ENCODE results near the gene NTM.

Gene NTM

DNA sequence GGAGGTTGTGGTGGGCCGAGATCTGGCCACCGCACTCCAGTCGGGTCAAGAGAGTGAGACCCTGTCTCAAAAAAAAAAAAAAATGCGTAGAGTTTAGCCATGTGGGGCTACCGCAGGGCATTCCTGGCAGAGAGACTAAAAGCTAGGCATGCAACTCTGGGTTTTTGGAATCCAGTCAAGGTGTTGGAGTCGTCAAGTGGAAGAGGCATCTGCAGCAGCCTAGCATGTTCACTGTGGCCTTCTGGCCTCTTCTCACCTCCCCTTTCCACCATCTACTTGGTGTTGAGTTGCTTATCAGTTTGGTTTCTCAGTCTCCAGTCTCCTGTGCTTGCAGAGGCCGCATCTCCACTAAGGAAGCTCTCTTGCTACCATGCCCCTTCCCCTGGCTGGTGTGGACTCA is 572.5 kb downstream of the NTM start:
- DNase-seq, result no peak

DNA sequence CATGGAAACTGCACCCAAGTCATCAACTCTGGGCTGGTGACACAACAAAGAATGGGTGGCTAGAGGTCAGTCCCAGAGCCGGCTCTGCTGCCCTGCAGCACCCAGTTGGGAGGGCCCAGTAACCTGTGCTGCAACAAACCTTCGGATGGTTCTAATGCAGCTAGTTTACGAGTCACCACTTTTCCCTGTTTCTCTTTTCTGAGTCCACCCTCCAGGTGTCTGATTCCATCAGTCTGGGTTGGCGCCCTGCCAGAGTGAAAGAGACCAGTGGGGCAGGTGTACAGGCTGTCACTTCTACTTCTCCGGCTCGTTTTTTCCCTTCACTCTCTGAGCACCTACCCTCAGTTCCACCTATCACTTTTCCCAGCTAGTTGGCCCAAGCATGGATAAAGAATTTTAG is 572.9 kb downstream of the NTM start:
- DNase-seq, result no peak

GRCh38 chr11:131944736-131945135 is 574.3 kb downstream of the NTM start:
- no peak for DNase-seq

DNA sequence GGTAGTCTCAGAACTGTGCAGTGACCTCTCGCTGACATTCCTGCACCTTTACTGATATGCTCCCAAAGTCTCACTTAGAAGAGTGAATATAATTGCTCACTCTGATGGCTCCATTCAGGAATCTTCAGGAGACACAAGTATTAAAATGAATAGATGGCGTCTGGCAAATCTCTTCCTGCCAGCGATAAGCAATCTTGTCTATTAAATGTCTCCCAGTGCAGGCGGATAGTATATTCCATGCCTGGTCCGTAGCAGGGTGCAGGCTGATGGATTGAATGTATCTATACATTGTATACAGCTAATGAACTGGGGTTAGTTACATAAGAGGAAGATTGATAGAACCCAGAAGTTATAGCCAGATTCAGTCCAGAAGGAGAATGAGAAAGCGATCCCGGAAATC is 575.3 kb downstream of the NTM start:
- DNase-seq, result no peak

DNA sequence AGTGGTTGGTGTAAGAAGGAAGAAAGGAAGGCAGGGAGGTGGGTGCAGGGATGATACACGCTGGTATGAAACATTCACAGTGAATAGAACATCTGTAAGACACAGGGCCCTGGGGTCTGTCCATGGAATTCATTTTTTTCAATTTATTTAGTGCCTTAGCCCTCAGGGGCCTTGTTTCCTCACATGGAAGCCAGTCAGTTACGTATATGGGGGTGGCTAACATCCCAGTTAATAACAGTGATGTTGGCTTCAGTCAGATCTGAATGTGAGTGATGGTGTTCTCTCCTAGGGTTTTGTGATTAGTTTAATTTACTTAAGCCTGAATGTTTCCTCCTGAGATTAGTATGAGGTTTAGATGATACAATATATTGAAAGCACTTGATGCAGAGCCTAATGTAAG is 577.1 kb downstream of the NTM start:
- DNase-seq, result no peak

- no peak for DNase-seq
Measured at GRCh38 chr11:131951121-131951520, 580.7 kb downstream of the NTM start.

GRCh38 chr11:131954146-131954545 is 583.7 kb downstream of the NTM start:
- DNase-seq, result no peak

GRCh38 chr11:131955904-131956303 is 585.5 kb downstream of the NTM start:
- no peak for DNase-seq

GRCh38 chr11:131957201-131957600 is 586.8 kb downstream of the NTM start:
- no peak for DNase-seq

GRCh38 chr11:131957875-131958274 is 587.5 kb downstream of the NTM start:
- DNase-seq, result no peak

- no peak for DNase-seq
Measured at GRCh38 chr11:131962818-131963217, 592.4 kb downstream of the NTM start.

DNA sequence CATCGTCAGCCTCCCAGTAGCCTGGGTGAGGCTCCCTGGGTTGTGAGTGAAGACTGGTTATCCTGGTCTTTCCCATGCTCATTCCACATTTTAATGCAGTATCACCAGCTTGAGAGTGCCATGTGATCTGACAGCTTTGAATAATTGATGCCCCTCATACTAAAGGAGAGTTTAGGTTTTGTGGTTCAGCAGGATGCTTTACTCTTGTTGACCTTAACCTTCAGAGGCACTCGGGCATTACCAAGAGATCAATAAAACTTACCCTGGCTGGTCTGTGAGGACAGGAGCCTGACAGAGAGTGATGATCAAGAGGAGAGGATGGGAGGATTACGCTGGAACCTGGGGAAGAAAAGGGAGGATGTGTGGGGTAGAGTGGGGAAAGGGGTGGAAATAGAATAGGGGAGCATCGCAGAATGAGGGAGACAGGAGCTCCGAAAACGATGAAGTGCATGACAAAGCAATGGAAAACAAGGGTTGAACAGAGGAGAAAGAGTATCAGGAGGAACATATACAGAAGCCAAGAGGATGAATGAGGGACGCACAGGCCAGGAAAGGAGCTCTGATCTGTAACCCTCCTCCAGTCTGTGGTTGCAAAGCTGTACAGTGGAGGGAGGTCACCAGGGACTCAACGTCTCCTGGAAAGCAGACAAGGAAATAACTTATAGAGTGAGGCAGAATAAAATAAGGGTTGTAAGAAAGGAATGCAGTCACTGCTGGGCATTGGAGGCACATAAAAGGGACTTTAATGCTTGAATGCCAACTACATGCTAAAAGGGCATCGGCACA is 594.5 kb downstream of the NTM start:
- DNase-seq, result no peak

DNA sequence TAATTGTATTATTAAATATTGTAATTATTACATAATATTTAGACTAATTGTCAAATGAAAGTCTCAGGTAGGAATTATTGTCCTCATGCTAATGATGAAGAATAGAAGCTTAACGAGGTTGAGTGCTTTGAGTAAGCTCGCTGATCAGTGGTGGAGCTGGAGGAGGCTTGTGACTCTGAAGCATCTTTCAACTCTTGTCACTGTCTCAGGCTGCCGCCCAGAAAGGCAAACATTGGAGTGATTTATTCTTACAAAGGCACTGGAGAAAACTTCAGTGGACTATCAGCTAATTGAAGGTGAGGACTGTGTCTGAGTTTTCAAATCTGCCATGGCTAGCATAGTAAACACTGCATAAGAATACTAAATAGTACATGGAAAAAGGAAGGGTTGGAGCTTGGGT is 595.1 kb downstream of the NTM start:
- no peak for DNase-seq

GRCh38 chr11:131966667-131967066 is 596.3 kb downstream of the NTM start:
- no peak for DNase-seq

DNA sequence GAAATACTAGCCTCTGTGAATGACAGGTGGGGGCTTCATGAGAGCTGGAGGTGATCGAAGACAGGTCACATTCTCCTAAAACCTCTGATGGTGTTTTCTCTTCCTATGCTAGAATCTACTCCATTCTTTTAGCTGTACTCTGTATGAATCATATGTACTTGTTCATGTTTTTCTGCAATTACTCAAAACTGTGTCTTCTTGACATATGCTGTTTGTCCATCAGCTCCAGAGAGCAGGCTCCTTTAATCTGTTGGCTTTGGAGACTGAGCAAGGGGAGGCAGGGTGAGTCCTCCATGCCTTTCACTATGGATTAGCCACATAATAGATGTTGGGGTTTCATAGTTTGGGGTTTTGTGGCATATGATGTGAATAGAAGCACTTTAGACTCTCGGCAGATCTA is 598.8 kb downstream of the NTM start:
- DNase-seq, result no peak

GRCh38 chr11:131973061-131973460 is 602.6 kb downstream of the NTM start:
- DNase-seq, result no peak

DNA sequence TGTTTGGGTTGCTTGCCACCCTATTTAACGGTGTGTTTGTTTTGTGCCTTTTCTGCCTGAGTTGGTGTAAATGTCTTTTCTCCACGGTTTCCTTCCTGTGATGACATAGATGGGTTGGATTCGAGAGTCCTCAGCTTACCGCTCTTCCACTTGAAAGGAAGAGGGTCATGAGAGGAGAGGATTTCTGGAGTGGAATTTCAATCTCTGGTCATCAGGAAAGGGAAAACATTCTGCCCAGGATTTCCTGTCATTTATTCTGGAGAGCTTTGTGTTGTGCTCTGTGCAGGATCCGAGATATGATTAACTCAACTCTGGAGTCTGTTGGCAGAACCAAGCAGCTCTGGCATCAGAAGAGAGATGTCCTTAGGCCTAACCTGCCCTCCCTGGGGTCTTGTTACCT is 605.2 kb downstream of the NTM start:
- DNase-seq, result no peak

- DNase-seq, result no peak
Measured at GRCh38 chr11:131976021-131976420, 605.6 kb downstream of the NTM start.

- DNase-seq, result no peak
Measured at GRCh38 chr11:131977231-131977630, 606.8 kb downstream of the NTM start.

GRCh38 chr11:131977854-131978253 is 607.4 kb downstream of the NTM start:
- no peak for DNase-seq

DNA sequence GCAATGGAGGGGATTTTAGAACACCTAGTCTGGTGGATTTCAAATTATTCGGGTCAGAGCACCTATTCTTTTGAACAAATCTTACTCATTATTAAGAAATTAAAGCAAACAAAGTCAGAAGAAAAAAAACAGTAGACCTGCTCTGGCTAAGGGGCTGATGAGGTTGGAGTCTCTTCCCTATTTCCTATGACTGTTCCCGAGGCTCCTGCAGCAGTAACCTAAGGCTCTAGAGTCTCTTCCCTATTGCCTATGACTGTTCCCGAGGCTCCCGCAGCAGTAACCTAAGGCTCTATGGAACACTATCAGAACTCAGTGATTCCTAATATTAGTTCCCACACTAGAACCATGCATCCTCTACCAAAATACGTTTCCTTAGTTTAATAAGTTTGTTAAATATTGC is 607.9 kb downstream of the NTM start:
- no peak for DNase-seq

- DNase-seq, result no peak
Measured at GRCh38 chr11:131979364-131979763, 608.9 kb downstream of the NTM start.

DNA sequence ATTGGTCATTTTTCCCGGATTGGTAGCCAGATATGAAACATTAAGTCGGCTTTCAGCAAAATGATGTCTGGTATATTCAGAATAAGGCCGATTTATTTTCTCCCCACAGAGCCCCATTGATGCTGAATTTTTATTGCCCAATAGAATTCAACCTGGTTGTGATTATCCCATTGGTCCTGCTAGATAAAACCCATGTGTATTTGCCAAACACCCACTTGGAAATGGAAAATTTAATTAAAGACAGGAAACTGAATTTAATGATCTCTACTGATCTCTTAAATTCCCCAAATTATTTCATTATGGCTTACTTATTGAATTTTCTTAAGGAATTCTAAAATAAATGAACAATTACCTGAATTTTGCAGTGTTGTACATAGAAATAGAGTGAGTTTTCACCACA is 609.8 kb downstream of the NTM start:
- no peak for DNase-seq

DNA sequence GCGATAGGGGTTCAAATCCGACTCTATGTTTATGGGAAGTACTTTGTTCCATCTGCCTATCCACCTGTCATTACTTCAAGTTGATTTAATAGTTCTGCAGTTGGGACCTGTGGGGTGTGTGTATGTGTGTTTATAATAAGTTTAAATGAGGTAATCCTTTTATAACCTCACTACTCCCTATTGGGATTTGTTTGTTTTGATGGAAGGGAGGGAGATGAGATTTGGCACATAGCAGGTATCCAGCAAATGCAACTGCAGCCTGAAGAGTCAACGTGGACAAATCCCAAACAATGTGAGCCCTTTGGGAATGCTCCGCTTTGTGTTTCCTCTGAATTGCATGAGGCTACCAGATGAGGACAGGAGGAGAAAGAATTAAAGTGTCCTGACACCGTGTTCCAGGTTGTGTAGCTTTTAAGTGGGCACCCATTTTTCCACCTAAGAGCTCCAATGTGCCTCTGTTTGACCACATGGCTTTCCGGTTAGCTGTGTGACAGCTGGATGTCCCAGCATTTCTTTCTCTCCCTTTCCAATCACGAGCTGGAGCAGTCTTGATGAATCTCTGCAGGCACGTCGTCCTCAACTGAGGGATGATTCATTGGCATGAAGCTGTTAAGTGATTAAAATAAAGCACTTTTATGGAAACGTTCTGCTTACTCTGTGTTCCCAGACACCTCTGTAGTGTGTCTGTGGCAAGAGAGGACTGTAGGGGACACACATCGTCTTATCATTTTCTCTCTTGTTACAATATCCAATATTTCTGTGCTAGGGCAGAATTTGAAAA is 610.7 kb downstream of the NTM start:
- no peak for DNase-seq

DNA sequence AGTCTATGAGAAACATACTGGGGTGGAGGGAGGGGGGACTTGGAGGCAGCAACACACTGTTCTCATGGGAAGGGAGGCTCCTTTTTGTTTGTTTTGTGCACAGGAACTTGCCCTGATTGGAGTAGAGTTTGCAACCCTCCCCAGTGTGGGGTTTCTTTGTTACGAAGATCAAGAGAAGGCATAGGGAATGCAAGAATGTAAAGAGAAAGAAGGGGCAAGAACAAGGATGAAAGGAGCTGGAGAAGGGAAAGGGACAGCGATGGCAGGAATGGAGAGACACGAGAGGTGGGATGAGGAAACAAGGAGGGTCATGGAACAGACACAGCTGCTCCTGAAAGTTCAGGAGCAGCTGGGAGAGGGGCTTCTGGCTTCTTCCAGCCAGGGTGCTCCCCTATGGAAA is 611.7 kb downstream of the NTM start:
- no peak for DNase-seq
